Fibroblast of pulmonary artery (primary cell): Measurements from ENCODE around the gene SAA2.

ENCODE experiments used
- DNase-seq: peaks from one replicate; pipeline ENCODE4 v3.0.0-alpha.2; 2010; ENCODE audit warnings: low read depth
- H3K4me3 ChIP-seq: replicated peaks from 2 replicates; pipeline ENCODE4 v1.5.1; 2011; ENCODE audit warnings: low read depth, mild to moderate bottlenecking, control low read depth, low read length, moderate library complexity
- TF ChIP-seq, protein P1 (sequence below): IDR thresholded peaks from 2 replicates; pipeline ENCODE4 v1.5.1; 2011; ENCODE audit warnings: mild to moderate bottlenecking, control low read depth, low read length, inconsistent platforms; ENCODE audit errors: missing control alignments

SAA2 gene

DNA sequence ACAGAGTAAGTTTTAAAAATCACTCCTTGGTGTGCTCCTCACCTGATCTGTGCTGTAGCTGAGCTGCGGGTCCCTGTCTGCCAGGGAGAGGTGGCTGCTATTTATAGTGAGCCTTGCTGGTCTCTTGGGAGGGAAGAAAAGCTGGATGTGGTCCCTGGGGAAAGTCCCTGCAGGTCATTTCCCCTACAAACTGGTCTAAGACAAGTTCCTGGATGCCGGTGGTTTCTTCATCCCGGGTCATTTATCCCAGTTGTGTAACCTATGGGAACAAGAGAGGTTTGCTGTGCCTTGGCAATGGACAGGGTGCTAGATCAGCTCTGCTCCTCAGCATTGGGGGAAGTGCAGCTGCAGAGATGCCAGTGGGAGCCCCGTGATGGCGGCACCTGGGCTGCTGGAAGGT lies at the start of gene SAA2:
Gene SAA2 (minus strand): TSS at position 108 of the 400 bp plus-strand sequence. CDS start 657 bp downstream, outside the sequence.
- no peak within 1 kb of the TSS for H3K4me3 ChIP-seq
- DNase-seq: no peak
- TF ChIP-seq, protein P1, sequence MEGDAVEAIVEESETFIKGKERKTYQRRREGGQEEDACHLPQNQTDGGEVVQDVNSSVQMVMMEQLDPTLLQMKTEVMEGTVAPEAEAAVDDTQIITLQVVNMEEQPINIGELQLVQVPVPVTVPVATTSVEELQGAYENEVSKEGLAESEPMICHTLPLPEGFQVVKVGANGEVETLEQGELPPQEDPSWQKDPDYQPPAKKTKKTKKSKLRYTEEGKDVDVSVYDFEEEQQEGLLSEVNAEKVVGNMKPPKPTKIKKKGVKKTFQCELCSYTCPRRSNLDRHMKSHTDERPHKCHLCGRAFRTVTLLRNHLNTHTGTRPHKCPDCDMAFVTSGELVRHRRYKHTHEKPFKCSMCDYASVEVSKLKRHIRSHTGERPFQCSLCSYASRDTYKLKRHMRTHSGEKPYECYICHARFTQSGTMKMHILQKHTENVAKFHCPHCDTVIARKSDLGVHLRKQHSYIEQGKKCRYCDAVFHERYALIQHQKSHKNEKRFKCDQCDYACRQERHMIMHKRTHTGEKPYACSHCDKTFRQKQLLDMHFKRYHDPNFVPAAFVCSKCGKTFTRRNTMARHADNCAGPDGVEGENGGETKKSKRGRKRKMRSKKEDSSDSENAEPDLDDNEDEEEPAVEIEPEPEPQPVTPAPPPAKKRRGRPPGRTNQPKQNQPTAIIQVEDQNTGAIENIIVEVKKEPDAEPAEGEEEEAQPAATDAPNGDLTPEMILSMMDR: no peak

DNA sequence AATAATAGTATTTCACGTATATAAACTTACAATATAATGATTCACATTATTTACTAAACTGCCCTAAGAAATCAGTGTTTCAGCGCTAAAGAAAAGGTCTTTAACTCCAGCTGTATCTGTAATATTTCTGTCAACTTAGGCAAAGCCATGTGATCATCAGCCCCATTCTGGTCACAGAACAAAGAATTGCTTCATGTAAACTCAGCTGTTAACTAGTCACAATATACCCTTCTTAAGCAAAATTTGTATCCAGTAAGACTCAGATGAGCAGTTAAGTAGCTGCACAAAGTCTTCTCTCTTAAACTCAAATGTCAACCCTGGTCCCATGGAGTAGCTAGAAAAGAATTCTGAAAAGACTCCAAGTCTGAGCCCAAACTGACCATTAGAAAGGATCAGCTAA lies 46.8 kb upstream of the SAA2 start:
- DNase-seq: no peak
- TF ChIP-seq, protein P1: no peak

DNA sequence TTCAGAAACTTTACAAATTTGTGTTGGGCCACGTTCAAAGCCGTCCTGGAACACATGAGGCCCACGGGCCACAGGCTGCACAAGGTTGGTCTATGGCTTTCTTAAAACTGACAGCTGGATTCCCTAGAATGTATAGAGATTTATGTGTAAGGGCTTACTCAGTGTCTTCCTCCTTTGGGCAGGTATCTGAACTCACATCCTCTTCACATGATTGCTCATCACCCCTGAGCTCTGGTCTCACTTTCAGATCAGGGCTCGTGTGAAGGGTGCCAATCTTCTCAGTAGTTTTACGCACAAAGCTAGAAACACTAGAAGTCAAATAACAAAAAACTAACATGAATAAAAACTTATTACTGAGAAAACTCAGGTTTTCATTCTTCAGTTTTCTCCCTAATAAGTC lies 46.4 kb upstream of the SAA2 start:
- DNase-seq: no peak
- TF ChIP-seq, protein P1: no peak
- no peak overlapping the region for H3K4me3 ChIP-seq

More for the DNA sequence above, 46.8 kb upstream of the SAA2 start:
- H3K4me3 ChIP-seq: no peak overlapping the region

DNA sequence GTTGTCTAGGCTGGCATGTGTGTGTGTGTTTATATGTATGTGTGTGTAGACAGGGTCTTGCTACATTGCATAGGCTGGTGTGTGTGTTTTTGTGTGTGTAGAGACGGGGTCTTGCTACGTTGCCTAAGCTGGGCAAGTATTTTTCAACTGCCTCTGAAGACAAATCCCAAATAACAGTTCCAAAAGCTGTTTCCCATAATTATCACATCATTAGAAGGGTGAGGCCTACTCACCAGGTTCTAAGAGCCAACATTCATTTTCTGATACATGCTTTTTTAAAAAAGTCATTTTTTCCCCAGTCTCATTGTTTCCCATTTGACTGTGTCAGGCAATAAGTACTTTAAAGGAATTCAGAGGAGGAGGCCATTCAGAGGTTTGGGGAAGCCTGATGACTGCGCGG lies 40.4 kb upstream of the SAA2 start:
- TF ChIP-seq, protein P1: no peak
- H3K4me3 ChIP-seq: no peak overlapping the region
- DNase-seq: no peak

DNA sequence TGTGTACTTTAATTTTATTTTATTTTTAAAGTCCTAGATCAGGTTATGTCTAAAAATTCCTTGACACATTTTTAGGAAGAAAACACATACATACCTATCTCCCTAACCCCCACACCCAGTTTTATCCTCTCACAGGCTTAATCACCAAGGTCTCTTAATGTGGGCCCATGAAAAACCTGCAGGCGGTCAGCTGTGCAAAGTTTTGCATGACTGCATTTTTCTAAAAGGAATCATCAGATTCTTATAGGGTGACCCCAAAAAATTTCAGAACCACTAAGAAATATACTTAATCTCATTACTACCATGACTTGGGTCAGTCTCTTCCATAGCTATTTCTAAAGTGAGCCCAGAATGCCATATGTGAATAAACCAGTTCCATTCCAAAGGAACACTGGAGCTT lies 37.4 kb upstream of the SAA2 start:
- TF ChIP-seq, protein P1: no peak
- DNase-seq: no peak

DNA sequence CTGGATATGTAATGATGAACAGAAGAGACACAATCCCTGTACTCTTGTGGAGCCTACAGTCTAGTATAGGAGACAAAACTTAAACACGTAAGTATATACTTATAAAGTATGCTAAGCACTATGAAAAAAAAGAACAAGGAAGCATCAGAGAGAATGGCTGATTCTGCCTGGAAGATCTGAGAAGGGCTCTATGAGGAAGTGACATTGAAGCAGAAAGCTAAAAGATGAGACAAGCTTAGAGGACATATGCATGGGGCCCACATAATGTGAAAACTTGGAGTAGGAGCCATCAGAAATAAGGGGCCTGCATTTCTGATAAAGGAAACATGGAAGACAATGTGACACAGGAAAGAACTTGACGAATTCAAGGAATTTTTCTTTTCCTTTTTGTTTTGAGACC lies 34.2 kb upstream of the SAA2 start:
- TF ChIP-seq, protein P1: no peak
- no peak overlapping the region for H3K4me3 ChIP-seq
- DNase-seq: no peak

More for the DNA sequence above, 37.4 kb upstream of the SAA2 start:
- H3K4me3 ChIP-seq: no peak overlapping the region

DNA sequence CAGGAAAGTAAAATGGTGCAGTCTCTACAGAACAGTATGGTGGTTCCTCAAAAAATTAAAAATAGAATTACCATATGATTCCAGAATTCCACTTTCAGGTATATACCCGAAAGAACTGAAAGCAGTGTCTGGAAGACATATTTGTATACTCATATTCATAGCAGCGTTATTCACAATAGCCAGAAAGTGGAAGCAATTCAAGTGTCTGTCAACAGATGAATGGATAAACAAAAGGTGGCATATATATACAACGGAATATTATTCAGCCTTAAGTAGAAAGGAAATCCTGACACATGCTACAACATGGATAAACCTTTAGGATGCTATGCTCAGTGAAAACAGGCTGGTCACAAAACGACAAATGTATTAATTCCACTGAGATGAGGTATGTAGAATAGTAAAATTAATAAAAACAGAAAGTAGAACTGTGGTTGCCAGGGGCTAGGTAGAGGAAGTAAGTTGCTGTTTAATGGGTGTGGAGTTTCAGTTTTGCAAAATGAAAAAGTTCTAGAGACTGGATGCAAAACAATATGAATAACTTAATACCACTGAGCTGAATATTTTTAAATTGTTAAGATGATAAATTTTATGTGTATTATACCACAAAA lies 32.1 kb upstream of the SAA2 start:
- H3K4me3 ChIP-seq: no peak overlapping the region
- DNase-seq: no peak
- TF ChIP-seq, protein P1: no peak
